ENCODE results near the gene ASB4.

The ASB4 gene

DNA sequence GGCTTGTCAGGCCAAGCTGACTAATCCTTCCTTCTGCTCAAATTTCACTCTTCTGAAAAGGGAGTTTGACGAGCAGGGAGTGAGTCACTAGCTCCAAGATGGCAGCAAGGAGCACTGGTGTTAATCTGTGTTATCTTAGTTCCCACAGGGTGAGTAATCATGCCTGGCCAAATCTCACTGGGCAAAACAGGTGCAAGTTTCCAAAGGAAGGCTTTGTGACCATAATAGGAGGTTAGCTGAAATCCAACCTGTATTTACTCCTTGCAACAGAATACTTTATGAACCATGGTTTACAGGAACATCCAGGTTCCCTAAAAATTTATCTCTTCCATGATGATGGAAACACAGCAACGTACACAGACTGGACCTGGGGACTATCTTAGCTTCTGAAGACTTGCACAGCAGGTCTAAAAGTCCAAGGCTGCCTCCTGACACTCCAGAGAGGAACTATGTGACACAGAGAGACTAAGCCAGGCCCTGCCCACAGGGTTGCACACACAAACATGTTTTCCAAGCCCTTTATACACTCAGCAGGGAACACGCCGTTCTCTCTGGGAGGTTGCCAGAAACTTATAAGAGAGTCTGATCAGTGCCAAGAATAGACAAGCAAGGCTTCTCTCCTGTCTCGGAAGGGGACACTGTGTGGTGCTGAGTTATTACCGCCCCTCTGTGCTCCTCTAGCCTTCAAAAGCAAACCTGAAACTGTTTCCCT lies 64.2 kb downstream of the ASB4 start:
- TF ChIP-seq, protein P1, sequence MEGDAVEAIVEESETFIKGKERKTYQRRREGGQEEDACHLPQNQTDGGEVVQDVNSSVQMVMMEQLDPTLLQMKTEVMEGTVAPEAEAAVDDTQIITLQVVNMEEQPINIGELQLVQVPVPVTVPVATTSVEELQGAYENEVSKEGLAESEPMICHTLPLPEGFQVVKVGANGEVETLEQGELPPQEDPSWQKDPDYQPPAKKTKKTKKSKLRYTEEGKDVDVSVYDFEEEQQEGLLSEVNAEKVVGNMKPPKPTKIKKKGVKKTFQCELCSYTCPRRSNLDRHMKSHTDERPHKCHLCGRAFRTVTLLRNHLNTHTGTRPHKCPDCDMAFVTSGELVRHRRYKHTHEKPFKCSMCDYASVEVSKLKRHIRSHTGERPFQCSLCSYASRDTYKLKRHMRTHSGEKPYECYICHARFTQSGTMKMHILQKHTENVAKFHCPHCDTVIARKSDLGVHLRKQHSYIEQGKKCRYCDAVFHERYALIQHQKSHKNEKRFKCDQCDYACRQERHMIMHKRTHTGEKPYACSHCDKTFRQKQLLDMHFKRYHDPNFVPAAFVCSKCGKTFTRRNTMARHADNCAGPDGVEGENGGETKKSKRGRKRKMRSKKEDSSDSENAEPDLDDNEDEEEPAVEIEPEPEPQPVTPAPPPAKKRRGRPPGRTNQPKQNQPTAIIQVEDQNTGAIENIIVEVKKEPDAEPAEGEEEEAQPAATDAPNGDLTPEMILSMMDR (IDR thresholded peaks at IDR 0.05) = no peak

DNA sequence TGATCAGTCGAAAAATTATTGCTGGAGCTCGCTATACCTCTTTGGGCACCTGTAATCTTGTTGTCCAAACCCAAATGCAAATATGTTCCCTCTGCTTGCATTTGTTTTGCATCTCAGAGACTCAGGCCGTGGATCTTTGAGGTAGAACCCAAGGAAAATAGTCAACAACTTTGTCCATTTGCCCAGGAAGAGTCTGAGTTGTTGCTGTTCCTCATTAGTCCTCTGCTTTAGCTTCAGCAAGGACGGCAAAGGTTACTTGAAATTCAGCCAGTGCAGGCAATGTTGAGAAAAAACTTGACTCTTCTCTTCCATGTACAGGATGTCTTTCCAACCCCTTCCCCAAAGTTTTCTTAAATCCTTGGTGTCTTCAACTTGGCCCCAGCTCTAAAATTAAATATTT lies 64.8 kb downstream of the ASB4 start:
- TF ChIP-seq, protein P1 (IDR thresholded peaks at IDR 0.05) = no peak

DNA sequence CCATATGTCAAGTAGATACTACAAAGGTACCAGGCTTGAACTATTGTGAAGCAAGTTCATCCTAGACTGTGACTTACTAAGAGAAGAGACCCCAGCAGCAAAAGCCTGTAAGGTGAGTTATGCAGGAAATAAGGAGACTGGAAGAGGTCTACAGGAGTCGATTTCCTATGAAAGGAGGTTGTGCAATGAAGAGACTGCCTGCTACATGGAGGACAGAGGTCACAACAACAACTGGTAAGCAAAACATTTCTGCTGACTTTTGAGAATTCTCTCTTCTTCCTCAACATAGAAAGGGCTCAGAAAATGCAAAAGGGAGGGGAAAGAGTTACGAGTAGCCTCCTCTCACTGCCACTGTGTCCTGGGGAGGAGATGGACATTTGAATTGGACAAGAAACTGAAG lies 68.2 kb downstream of the ASB4 start:
- TF ChIP-seq, protein P1 (IDR thresholded peaks at IDR 0.05) = no peak

DNA sequence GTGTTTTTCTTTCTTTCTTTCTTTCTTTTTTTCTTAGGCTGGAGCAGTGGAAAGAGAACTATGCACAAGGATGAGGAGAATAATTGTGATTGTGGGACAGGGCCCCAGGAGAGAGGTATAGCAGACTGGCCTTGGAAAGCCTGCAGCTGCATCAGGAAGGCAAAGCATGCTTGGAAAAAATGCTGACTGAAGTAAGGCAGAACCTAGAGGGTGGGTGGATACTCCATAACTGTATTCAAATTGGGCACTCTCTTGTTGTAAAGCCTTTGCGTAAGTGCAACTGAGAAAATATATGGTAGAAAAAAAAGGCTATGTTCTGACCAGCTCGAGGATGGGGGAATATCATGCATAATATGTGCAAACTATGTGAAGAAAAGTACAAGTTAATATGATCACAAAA lies 71.0 kb downstream of the ASB4 start:
- TF ChIP-seq, protein P1 (IDR thresholded peaks at IDR 0.05) = no peak

- TF ChIP-seq, protein P1 (IDR thresholded peaks at IDR 0.05) = no peak
Observed at GRCh38 chr7:95558864-95559263, 73.1 kb downstream of the ASB4 start.

GRCh38 chr7:95560674-95561073 lies 74.9 kb downstream of the ASB4 start:
- TF ChIP-seq, protein P1 (IDR thresholded peaks at IDR 0.05) = no peak

- TF ChIP-seq, protein P1 (IDR thresholded peaks at IDR 0.05) = no peak
Observed at GRCh38 chr7:95569720-95570119, 84.0 kb downstream of the ASB4 start.

- TF ChIP-seq, protein P1 (IDR thresholded peaks at IDR 0.05) = no peak
Observed at GRCh38 chr7:95577137-95577536, 91.4 kb downstream of the ASB4 start.

All from LNCAP (cell line).